SW 1271 (cell line): Measurements from ENCODE around the gene LEAP2.

Source experiments
- DNase-seq, 2 experiments: peaks; one replicate each; lab custom pipeline; 2025; lab: John Stamatoyannopoulos, UW

Gene LEAP2

GRCh38 chr5:132873119-132873929 is at the start of gene LEAP2:
Gene LEAP2, plus strand, starts transcription at chr5:132873668. Its CDS starts 27 bp downstream, at chr5:132873695.
- no peak for DNase-seq

- no peak for DNase-seq
These were observed 49.0 kb upstream of the LEAP2 start for GRCh38 chr5:132824426-132824825.

GRCh38 chr5:132825033-132825833 is 48.2 kb upstream of the LEAP2 start:
- no peak for DNase-seq

GRCh38 chr5:132825834-132826391 is 47.6 kb upstream of the LEAP2 start:
- no peak for DNase-seq

GRCh38 chr5:132826424-132827082 is 46.9 kb upstream of the LEAP2 start:
- no peak for DNase-seq

- no peak for DNase-seq
These were observed 45.4 kb upstream of the LEAP2 start for GRCh38 chr5:132827943-132828673.

- no peak for DNase-seq
These were observed 44.5 kb upstream of the LEAP2 start for GRCh38 chr5:132828846-132829494.

GRCh38 chr5:132829742-132830435 is 43.6 kb upstream of the LEAP2 start:
- DNase-seq: peak; percentile 28 to 71

- DNase-seq: peak; percentile 55 to 74
These were observed 42.9 kb upstream of the LEAP2 start, which contains the start of gene SHROOM1 for GRCh38 chr5:132830436-132831094. Gene SHROOM1, minus strand, starts transcription at chr5:132830647. Its CDS starts 4,507 bp downstream, at chr5:132826140.

- DNase-seq: no peak
These were observed 42.2 kb upstream of the LEAP2 start for GRCh38 chr5:132831095-132831860.

- no peak for DNase-seq
These were observed 40.9 kb upstream of the LEAP2 start for GRCh38 chr5:132832612-132833011.

- no peak for DNase-seq
These were observed 39.4 kb upstream of the LEAP2 start for GRCh38 chr5:132834057-132834456.

- no peak for DNase-seq
These were observed 36.6 kb upstream of the LEAP2 start for GRCh38 chr5:132836852-132837251.

GRCh38 chr5:132837868-132838267 is 35.6 kb upstream of the LEAP2 start:
- DNase-seq: no peak

- no peak for DNase-seq
These were observed 34.8 kb upstream of the LEAP2 start for GRCh38 chr5:132838516-132839282.

GRCh38 chr5:132839426-132840301 is 33.8 kb upstream of the LEAP2 start:
- no peak for DNase-seq

GRCh38 chr5:132840313-132840712 is 33.2 kb upstream of the LEAP2 start:
- no peak for DNase-seq
